T-helper 22 cell (primary cell): ENCODE measurements around the gene ZNF765.
"Not testable (repeated sequence)": the region's sequence is repeated elsewhere in the genome, so short reads cannot be mapped to it uniquely, and the experiment has no call there.

ENCODE experiments used
- DNase-seq: peaks from one replicate; pipeline ENCODE4 v3.0.0-alpha.2; 2020; ENCODE audit warnings: low read depth

The ZNF765 gene

DNA sequence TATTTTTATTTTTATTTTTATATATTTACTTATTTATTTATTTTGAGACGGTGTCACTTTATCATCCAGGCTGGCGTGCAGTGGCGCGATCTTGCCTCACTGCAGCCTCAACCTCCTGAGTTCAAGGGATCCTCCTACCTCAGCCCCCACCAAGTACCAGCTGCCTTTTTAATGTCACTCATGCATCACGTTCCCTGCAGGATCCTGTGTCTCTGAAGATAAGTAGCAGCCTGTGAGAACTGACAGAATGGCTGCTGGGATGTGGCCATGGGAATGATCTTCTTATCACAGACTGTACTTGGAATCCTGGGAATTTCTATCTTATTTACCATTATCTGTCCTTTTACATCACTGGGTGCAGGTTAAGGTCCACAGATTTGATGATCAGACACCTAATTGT lies 27.6 kb downstream of the ZNF765 start:
- DNase-seq = no peak

DNA sequence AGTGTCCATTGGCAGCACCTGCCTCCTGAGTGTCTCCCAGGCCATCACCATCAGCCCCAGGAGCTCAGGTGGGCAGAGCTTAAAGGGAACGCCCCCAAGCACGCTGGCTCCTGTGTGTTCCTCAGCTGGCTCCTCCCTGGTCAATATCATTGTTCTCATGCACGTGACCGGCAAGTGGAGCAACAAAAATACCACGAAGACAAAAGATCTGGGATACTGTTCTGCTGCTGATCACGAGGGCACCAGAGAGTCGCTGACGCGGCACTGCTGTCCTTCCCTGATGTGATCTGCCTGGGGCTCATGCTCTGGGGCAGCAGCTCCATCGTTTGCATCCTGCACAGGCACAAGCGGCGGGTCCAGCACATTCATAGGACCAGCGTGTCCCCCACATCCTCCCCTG lies 28.1 kb downstream of the ZNF765 start:
- DNase-seq = not testable (repeated sequence)

DNA sequence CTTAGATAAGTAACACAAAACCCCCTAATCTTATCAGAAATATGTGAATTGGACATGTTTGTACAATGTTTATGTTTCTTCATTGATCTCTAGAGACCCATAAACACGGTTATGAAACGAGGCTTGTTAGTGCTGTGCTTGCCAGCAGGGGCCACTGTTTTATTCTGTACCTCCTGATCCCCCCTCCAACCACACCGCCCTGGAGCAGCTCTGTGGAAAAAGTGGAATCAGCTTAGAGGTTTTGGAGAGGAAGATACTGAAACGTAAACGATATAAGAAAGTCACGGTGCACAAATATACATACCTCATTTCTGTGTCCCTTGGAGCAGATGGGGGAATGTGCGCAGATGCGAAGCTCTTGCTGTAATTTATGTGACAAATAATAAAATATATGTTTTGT lies 28.7 kb downstream of the ZNF765 start:
- DNase-seq = not testable (repeated sequence)

DNA sequence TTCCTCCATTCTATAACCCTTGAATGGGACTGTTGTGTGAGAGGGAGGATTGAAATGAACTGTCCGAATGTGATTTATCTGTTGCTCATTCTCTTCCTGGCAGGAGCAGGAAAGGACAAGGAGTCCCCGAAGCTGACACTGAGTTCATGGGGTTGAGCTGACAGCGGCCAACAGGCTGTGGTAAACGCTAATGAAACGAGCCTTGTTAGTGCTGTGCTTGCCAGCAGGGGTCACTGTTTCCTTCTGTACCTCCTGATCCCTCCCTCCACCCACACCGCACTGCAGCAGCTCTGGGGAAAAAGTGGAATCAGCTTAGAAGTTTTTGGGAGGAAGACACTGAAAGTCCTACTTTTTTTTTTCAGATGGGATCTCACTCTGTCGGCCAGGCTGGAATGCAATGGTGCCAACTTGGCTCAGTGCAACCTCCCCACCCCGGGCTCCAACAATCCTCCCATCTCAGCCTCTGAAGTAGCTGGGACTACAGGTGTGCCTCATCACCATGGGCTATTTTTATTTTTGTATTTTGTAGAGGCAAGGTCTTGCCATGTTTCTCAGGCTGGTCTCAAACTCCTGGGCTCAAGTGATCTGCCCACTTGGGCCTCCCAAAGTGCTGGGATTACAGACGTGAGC lies 30.1 kb downstream of the ZNF765 start:
- DNase-seq = peak; percentile 14

- peak; percentile 90 for DNase-seq
Measured at GRCh38 chr19:53431399-53432087, 36.6 kb downstream of the ZNF765 start, which contains the start of gene ZNF761. Gene ZNF761, plus strand, starts transcription at chr19:53431984. Its CDS starts 15,285 bp downstream, at chr19:53447269.

DNA sequence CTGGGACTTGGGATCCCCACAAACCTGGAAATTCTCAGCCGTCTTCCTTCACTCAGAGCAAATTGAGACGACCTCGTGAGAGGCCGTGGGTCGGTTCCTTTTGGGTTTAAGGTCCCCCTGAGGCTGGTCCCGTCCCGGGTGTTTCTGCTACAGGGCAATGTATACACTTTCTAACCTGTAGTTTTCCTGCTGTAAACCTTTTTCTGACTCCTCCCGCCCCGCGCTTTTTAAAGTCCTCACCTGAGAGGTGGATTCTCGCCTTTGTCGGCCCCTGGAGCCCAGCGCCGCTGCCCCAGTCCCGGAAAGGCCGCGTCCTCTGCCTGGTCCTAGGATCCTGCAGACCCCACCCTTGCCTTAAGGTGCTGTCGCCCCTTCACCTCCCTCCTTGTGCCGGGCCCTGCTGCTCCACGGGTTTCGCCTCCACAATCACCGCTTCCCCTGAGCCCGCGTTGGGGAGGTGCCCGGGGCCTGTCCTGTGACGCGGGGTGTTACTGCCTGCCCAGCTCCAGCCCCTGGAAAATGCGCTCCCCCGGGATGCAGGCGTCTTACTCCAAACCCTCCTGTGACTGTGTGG lies 37.2 kb downstream of the ZNF765 start:
- DNase-seq = peak; percentile 0

GRCh38 chr19:53443809-53444208 lies 48.9 kb downstream of the ZNF765 start:
- not testable (repeated sequence) for DNase-seq

DNA sequence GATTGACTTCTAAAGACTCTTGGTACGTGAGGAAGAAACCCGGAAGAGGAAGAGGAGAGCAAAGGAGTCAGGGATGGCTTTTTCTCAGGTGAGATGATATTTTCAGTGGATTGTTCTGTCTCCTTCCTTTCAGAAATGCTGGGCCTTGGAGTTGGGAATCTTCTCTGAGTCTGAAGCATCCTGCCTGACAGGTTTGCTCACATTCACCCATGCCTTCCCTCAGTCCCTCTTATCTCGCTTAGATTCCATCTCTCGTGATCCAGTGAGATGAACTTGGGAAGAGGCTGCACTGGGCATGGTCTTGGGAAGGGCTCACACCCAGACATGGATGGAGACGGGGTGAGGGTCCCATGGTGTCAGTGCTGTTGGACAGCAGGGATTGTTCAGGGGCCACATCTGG lies 52.2 kb downstream of the ZNF765 start:
- not testable (repeated sequence) for DNase-seq

GRCh38 chr19:53455828-53456227 lies 60.9 kb downstream of the ZNF765 start:
- no peak for DNase-seq

DNA sequence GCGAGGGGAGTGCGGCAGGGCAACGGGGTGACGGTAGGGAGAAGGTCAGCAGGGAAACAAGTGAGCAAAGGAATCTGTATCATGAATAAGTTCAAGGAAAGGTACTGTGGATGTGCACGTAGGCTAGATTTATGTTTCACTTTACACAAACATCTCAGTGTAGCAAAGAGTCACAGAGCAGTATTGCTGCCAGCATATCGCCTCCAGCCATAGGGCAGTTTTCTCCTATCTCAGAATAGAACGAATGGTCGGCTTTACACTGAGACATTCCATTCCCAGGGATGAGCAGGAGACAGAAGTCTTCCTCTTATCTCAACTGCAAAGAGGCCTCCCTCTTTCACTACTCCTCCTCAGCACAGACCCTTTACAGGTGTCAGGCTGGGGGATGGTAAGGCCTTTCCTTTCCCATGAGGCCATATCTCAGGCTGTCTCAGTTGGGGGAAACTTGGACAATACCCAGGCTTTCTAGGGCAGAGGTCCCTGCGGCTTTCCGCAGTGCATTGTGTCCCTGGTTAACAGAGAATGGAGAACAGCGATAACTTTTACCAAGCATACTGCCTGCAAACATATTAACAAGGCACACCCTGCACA lies 65.3 kb downstream of the ZNF765 start:
- DNase-seq = not testable (repeated sequence)

DNA sequence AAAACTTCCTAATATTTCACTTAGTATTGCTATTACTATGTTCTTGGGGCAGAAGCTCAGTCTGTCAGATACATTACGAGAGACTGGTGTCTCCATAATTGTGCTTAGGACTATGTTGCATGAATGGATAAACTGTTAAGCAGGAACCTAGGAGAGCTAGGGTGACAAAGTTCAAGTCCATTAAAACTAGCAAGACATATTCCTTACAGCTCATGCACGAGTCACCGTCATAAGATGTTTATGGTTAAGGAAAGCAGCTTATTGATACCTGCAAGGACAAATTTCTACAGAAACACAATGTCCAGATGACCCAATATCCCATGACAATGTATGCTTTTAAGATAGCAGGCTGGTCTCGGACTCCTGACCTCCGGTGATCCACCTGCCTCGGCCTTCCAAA lies 66.9 kb downstream of the ZNF765 start:
- no peak for DNase-seq

GRCh38 chr19:53462861-53463260 lies 67.9 kb downstream of the ZNF765 start:
- no peak for DNase-seq

DNA sequence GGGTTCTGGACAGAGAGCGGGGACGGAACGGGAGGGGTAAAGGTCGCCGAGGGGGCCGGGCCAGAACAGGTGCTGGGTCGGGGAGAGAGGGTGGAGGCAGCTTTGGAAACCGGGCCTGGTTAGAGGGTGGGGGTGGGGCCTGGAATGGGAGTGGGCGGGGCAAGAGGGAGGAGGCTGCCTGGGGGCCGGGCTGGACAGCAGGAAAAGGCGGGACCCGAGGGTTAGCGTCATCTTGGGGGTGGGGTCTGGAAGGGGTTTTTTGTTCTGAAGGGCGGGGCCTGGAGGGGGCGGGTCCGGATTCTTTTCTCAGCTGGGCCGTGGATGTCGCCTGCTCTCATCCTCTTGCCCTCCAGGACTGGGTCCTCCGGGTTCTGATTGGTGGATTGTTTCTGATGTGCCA lies 68.3 kb downstream of the ZNF765 start:
- DNase-seq = no peak

DNA sequence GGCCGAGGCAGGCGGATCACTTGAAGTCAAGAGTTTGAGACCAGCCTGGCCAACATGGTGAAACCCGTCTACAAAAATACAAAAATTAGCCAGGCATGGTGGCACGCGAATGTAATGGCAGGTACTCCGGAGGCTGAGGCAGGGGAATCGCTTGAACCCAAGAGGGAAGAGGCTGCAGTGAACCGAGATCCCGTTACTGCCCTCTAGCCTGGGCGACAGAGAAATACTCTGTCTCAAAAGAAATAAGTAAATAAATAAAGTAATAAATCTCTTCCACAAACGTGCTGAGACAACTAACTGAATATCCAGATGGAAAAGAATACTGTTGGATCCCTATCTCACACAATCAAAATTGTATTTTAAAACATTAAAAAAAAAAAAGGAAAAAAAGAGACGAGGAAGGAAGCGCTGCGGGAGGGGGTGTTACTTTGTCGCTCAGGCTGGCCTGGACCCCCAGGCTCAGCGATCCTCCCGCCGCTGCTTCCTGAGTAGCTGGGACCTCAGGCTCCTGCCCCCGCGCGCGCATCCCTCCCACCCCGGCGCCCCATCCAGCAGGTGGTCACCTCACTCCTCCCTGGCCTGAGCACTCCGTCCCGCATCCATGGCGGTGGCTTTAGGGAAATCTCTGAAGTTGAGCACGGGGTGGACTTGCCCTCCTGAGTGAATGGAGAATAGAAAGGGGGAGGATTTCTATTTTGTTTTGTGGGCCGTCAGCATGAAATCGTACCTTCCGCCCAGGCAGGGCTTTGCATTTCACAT lies 72.0 kb downstream of the ZNF765 start:
- peak; percentile 1 for DNase-seq

DNA sequence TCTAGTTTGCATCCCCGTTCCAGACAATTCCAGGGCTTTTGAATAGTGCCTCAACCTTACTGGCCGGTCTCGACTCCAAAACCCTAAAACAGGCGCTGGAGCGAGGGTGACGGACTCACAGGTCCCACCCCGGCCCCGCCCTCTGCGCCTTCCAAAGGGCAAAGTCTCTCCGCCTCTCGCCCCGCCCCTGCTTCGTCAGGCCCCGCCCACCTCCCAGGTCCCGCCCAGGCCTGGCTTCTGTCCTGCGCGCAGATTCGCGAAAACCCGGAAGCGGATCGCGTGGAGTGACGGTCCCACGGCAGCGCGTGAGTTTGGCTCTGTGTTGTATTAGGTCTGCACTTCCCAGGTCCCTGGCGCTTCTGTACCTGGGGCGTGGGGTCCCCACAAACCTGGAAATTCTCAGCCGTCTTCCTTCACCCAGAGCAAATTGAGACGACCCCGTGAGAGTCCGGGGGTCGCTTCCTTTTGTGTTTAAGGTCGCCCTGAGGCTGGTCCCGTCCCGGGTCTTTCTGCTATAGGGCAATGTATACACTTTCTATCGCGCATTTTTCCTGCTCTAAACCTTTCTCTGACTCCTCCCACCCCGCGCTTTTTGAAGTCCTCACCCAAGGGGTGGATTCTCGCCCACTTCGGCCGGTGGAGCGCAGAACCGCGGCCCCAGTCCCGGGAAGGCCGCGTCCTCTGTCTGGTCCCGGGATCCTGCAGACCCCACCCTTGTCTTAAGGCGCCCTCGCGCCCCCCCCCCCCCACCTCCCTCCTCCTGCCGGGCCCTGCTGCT lies 72.7 kb downstream of the ZNF765 start, which contains the start of gene ZNF813:
Gene ZNF813, plus strand, starts transcription at position 249 of the 778 bp plus-strand sequence. CDS start 16,090 bp downstream, outside the sequence.
- DNase-seq = peak; percentile 89

DNA sequence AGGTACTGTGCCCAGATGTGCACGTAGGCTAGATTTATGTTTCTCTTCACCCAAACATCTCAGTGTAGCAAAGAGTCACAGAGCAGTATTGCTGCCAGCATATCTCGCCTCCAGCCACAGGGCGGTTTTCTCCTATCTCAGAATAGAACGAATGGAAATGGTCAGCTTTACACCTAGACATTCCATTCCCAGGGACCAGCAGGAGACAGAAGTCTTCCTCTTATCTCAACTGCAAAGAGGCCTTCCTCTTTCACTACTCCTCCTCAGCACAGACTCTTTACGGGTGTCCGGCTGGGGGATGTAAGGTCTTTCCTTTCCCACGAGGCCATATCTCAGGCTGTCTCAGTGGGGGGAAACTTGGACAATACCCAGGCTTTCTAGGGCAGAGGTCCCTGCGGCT lies 73.7 kb downstream of the ZNF765 start:
- DNase-seq = not testable (repeated sequence)

GRCh38 chr19:53471916-53472315 lies 77.0 kb downstream of the ZNF765 start:
- DNase-seq = no peak

GRCh38 chr19:53474832-53475231 lies 79.9 kb downstream of the ZNF765 start:
- not testable (repeated sequence) for DNase-seq

GRCh38 chr19:53475470-53475869 lies 80.5 kb downstream of the ZNF765 start:
- not testable (repeated sequence) for DNase-seq
